Small intestine (tissue), 7 donors: Measurements from ENCODE around the gene CDC45. TPM values are rescaled to one million over a fixed set of nuclear protein-coding genes. Genes with fewer than 3 reads are reported as not detected.

Experiments
- DNase-seq, 2 donors: peaks; one replicate each; pipeline versions ENCODE4 v3.0.0 to v3.0.0-alpha.2; 2013
- FAIRE-seq: peaks from 2 replicates; lab custom pipeline; 2012; peaks lifted over from hg19 to GRCh38; lab: Jason Lieb, UNC
- H3K27ac ChIP-seq, 3 donors: one replicate each; pipeline ENCODE4 v1.5.1; 2013; ENCODE audit warnings: low read length in 2 of 3, mild to moderate bottlenecking in 2 of 3, control low read depth in 1 of 3, inconsistent platforms in 1 of 3, low read depth in 1 of 3, moderate library complexity in 1 of 3
- H3K27me3 ChIP-seq, 3 donors: one replicate each; pipeline ENCODE4 v1.6.1; 2013; ENCODE audit warnings: low read length in 3 of 3, inconsistent platforms in 1 of 3; ENCODE audit not compliant: control insufficient read depth in 3 of 3, insufficient read depth in 3 of 3
- H3K36me3 ChIP-seq, 3 donors: one replicate each; pipeline ENCODE4 v1.6.1; 2013; ENCODE audit warnings: low read length in 3 of 3, inconsistent platforms in 1 of 3, low read depth in 1 of 3, mild to moderate bottlenecking in 1 of 3, moderate library complexity in 1 of 3; ENCODE audit not compliant: control insufficient read depth in 3 of 3, insufficient read depth in 2 of 3
- H3K4me1 ChIP-seq, 3 donors: one replicate each; pipeline ENCODE4 v1.6.1; 2013; ENCODE audit warnings: low read length in 2 of 3, inconsistent platforms in 1 of 3, low read depth in 1 of 3, mild to moderate bottlenecking in 1 of 3, moderate library complexity in 1 of 3; ENCODE audit not compliant: control insufficient read depth in 3 of 3, insufficient read depth in 2 of 3
- H3K4me3 ChIP-seq, 3 donors: one replicate each; pipeline ENCODE4 v1.5.1; 2013; ENCODE audit warnings: low read length in 3 of 3, control low read depth in 1 of 3, inconsistent platforms in 1 of 3, low read depth in 1 of 3, mild to moderate bottlenecking in 1 of 3, moderate library complexity in 1 of 3
- H3K9me3 ChIP-seq, 2 donors: one replicate each; pipeline ENCODE4 v1.6.1; 2013; ENCODE audit warnings: low read depth in 1 of 2, low read length in 1 of 2; ENCODE audit not compliant: control insufficient read depth in 2 of 2, insufficient read depth in 1 of 2
- WGBS, 3 donors: extraction: QIAGEN DNeasy Blood & Tissue Kit; methylation state at CpG; one replicate each; pipeline ENCODE4 v1.1.7; 2013; 5-methylcytosine and 5-hydroxymethylcytosine counted together
- polyA plus RNA-seq, 4 donors: library from polyadenylated mRNA; stranded (reverse) in 3 of 4; unstranded in 1 of 4; fragments of 200-250 nt in 3 of 4; fragments of 120-200 nt in 1 of 4; gene quantifications; one replicate each; pipeline versions ENCODE4 v1.2.1 to v1.2.3, GENCODE V29; 2013
- donor health status: healthy with polysubstance abuse.
- donor health status: control.
- donor health status: control.
- donor health status: Bipolar disorder and iron deficiency.
- donor health status: healthy.

The CDC45 gene
- polyA plus RNA-seq, 4 donors: 2.2 to 13.8 (median 5.6) TPM

- Histone ChIP-seq H3K36me3 (peaks cover 6 to 49% (median 24%) of the 10 kb centered on the region in 3 donors), H3K4me1 (no peaks in the 10 kb centered on the region), H3K4me3 (no peak overlapping the region), H3K27ac (no peak overlapping the region), H3K27me3 (no peaks in the 10 kb centered on the region), H3K9me3 (no peaks in the 10 kb centered on the region)
- 95 to 100% (median 96%) methylated on average over 1 of the region's 1 CpG for WGBS, 3 donors
- no peak for DNase-seq
- FAIRE-seq: no peak
Measured at GRCh38 chr22:19463008-19463407, 16.7 kb upstream of the CDC45 start.

DNA sequence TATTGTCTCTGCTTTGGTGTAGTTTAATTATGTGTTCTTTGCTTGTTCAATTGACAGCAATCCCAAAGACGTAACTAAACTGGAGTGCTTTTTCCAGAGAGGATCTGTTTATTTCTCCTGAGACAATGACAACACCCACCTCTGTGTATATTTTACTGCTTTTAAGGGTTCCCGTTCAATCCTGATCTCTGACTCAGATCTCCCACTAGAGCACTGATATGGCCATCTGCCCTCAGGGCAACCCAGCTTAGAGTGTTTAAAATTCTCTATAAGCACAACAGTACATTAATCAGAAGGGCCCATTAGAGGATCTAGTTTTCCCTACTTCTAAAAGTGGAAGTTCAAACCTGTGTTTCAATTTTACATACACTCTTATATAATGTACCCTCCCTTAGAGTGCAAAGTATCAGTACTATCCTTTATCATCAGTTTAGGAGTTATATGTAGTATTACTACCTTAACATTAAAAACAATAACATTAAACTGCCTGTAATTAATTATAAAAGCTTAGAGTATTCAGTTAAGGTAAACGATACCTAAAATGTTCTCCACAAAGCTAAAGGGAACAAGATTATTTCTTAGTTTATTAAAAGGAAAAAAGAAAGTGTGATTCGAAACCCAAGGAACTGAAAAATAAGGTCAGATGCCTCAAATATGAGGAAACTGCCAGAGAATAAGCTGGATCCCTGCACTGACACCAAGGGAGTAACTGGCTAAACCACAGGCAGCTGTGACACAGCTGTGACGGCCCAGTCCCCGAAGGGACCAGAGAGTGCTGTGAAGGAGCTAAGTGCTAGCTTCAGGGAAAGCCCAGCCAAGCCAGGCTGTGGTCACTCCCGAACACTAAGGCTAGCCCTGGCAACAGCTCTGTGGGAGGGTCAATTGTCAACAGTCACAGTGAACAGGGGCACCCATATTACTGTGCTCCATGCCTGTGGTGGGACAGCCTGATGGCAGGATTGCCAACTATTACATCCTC lies 15.9 kb upstream of the CDC45 start:
- WGBS, 3 donors: 80 to 85% (median 82%) methylated on average over 7 of the region's 7 CpGs
- no peak overlapping the region for H3K27ac ChIP-seq
- no peak for FAIRE-seq

GRCh38 chr22:19464546-19464945 lies 15.2 kb upstream of the CDC45 start:
- DNase-seq: no peak
- Histone ChIP-seq H3K4me1 (no peaks in the 10 kb centered on the region), H3K27ac (no peak overlapping the region), H3K9me3 (no peaks in the 10 kb centered on the region), H3K27me3 (no peaks in the 10 kb centered on the region), H3K36me3 (peaks cover 9 to 56% (median 35%) of the 10 kb centered on the region in 3 donors), H3K4me3 (no peak overlapping the region)
- 69 to 86% (median 72%) methylated on average over 1 of the region's 1 CpG for WGBS, 3 donors
- FAIRE-seq: no peak

More for the DNA sequence above, 15.9 kb upstream of the CDC45 start:
- Histone ChIP-seq H3K9me3 (no peaks in the 10 kb centered on the region), H3K4me1 (no peaks in the 10 kb centered on the region), H3K36me3 (peaks cover 9 to 54% (median 31%) of the 10 kb centered on the region in 3 donors), H3K4me3 (no peak overlapping the region), H3K27me3 (no peaks in the 10 kb centered on the region)
- DNase-seq: no peak

GRCh38 chr22:19464975-19465374 lies 14.7 kb upstream of the CDC45 start:
- H3K36me3 ChIP-seq: peaks cover 9 to 60% (median 37%) of the 10 kb centered on the region in 3 donors
- FAIRE-seq: no peak
- H3K4me1 ChIP-seq: no peaks in the 10 kb centered on the region
- H3K4me3 ChIP-seq: no peak overlapping the region
- no peaks in the 10 kb centered on the region for H3K27me3 ChIP-seq
- no peak for DNase-seq
- 82 to 89% (median 83%) methylated on average over 4 of the region's 4 CpGs for WGBS, 3 donors
- no peak overlapping the region for H3K27ac ChIP-seq
- no peaks in the 10 kb centered on the region for H3K9me3 ChIP-seq

DNA sequence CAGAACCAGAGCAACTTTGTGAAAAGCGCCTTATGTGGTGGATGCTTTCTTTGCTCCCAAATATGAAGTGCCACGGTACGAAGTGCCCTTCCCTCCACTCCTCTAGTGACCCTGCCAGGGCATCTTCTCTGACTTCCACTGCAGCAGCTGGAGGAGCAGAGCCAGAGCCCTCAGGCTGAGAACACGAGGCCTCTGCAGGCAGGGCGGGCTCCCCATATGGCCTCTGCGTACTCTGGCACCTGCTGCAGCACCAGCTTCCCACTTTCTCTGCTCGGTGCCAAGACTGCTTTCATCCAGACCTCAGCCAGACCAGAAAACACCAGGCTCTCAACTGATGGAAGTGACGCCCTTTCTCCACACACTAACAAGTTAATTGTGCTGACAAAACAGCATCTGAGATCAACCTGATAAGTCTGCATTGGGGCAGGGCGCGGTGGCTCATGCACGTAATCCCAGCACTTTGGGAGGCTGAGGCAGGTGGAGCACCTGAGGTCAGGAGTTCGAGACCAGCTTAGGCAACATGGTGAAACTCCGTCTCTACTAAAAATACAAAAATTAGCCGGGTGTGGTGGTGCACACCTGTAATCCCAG lies 13.5 kb upstream of the CDC45 start:
- Histone ChIP-seq H3K4me3 (no peak overlapping the region), H3K36me3 (peaks cover 9 to 65% (median 41%) of the 10 kb centered on the region in 3 donors), H3K4me1 (no peaks in the 10 kb centered on the region), H3K27me3 (no peaks in the 10 kb centered on the region), H3K9me3 (no peaks in the 10 kb centered on the region), H3K27ac (no peak overlapping the region)
- no peak for DNase-seq
- WGBS, 3 donors: 87 to 93% (median 91%) methylated on average over 14 of the region's 14 CpGs
- FAIRE-seq: no peak

GRCh38 chr22:19466848-19467752 lies 12.6 kb upstream of the CDC45 start:
- no peak overlapping the region for H3K27ac ChIP-seq
- peaks cover 9 to 74% (median 41%) of the 10 kb centered on the region in 3 donors for H3K36me3 ChIP-seq
- no peak overlapping the region for H3K4me3 ChIP-seq
- 95 to 96% (median 95%) methylated on average over 9 of the region's 9 CpGs for WGBS, 3 donors
- DNase-seq (no peak), FAIRE-seq (no peak)
- H3K4me1 ChIP-seq: no peaks in the 10 kb centered on the region
- no peaks in the 10 kb centered on the region for H3K9me3 ChIP-seq
- no peaks in the 10 kb centered on the region for H3K27me3 ChIP-seq

GRCh38 chr22:19467912-19468311 lies 11.8 kb upstream of the CDC45 start:
- FAIRE-seq (no peak), DNase-seq (no peak)
- H3K27me3 ChIP-seq: no peaks in the 10 kb centered on the region
- H3K9me3 ChIP-seq: no peaks in the 10 kb centered on the region
- H3K27ac ChIP-seq: no peak overlapping the region
- H3K4me3 ChIP-seq: no peak overlapping the region
- H3K4me1 ChIP-seq: no peaks in the 10 kb centered on the region
- WGBS, 3 donors: 93 to 100% (median 98%) methylated on average over 6 of the region's 6 CpGs
- peaks cover 15 to 78% (median 41%) of the 10 kb centered on the region in 3 donors for H3K36me3 ChIP-seq

DNA sequence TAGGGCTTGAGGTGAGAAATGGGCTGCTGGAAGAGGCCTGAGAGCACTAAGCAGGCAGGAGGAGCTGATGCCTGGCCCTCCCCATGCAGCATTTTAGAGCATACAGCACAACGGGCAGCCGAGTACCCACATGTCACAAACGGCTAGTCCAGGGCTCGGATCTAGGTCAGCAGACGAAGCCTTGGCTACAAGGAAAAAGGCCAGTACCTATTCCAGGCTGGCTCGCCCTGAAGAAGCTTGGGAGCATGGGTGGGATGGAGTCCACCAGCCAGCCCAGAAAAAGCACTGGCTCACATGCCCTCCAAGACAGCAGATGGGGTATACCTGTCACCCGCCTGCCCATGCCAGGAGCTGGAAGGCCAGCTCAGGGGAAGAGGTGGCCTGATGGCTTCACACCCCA lies 10.3 kb upstream of the CDC45 start:
- H3K27me3 ChIP-seq: no peaks in the 10 kb centered on the region
- no peaks in the 10 kb centered on the region for H3K9me3 ChIP-seq
- no peak for DNase-seq
- FAIRE-seq: no peak
- no peaks in the 10 kb centered on the region for H3K4me1 ChIP-seq
- H3K27ac ChIP-seq: no peak overlapping the region
- 94 to 97% (median 96%) methylated on average over 7 of the region's 7 CpGs for WGBS, 3 donors
- H3K36me3 ChIP-seq: peaks cover 23 to 88% (median 46%) of the 10 kb centered on the region in 3 donors
- H3K4me3 ChIP-seq: no peak overlapping the region
